Fibroblast of peridontal ligament (primary cell): Measurements from ENCODE around the gene WNT11.

Source experiments
- DNase-seq: peaks from one replicate; pipeline ENCODE4 v3.0.0-alpha.2; 2010; ENCODE audit errors: extremely low read depth

The WNT11 gene

GRCh38 chr11:76174330-76174729 is 32.0 kb downstream of the WNT11 start:
- DNase-seq: no peak

DNA sequence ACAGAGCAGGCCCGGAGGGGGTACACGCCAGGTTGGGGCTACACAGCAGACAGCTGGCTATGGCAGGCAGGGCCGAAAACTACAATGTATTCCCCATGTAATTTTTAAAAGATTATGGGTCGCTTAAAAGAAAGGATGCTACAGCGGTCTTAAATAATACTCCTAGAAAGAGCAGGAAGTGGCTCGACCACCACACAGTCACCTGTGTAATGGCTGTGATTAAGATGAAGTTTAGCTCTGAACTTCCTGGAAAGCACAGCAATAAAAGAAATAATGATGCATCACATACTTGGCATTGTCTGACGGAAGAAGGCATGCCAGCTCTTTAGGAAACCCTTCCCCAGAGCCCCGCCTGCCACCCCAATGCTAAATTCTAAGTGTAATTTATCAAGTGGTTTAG is 32.6 kb downstream of the WNT11 start:
- no peak for DNase-seq

DNA sequence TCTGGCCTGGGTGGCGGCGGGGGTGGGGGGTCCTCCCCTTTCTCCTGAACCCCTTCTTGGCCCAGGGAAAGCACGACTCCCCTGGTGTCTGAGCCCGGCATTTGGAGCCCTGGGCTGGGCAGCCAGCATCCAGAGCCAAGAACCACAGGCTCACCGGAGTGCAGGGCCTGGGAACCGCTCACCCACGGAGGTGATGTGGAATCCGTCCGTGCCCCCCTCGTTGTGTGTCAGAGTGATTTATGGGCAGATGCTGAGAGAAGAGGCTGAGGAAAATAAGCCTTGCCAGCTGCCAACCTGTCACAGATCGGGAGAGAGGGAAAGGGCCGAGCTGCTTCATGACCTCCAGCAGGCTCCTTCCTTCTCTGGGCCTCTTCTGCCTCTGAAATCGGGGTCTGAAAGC is 33.7 kb downstream of the WNT11 start:
- DNase-seq: no peak

GRCh38 chr11:76170468-76170867 is 35.8 kb downstream of the WNT11 start:
- no peak for DNase-seq

DNA sequence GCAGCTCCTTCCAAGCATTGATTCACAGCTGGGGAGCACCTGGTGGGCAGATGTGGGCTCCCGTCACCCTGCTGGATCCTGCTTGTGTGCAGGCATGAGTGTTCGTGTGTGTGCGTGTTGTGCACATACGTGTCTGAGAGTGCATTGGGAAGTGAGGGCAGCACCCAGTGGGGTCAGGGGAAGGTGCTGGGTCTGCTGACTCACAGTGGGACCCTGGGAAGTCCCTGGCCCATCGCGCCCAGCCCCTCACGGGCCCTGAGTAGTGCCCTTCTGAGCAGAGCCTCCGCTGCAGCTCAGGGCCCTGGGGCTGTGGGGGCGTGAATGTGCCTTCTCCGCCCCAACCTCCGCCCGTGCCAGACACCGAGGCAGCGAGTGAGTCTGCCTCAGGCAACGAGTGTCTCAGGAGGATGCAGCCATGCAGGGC is 36.8 kb downstream of the WNT11 start:
- no peak for DNase-seq

GRCh38 chr11:76167590-76167989 is 38.7 kb downstream of the WNT11 start:
- DNase-seq: peak; percentile 20

- DNase-seq: no peak
Measured at GRCh38 chr11:76166314-76166713, 40.0 kb downstream of the WNT11 start.

- DNase-seq: no peak
Measured at GRCh38 chr11:76164861-76165751, 41.2 kb downstream of the WNT11 start.

DNA sequence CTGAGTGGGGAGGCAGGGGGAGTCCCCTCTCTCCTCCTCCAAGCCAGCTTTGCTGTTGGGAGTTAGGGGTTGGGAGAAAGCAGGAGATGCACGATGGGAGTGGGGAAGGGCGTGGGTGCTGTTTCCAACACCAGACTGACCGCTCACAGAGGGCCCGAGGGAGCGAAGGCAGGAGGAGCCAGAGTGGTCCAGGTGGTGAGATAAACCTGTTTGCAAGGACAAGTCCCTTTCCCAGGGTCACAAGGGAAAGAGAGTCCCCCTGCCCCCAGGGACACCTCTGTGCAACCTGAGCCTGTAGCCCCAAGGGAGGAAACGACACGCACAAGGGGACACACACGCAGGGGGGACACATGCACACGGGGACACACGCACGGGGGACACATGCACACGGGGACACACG is 42.2 kb downstream of the WNT11 start:
- DNase-seq: no peak

DNA sequence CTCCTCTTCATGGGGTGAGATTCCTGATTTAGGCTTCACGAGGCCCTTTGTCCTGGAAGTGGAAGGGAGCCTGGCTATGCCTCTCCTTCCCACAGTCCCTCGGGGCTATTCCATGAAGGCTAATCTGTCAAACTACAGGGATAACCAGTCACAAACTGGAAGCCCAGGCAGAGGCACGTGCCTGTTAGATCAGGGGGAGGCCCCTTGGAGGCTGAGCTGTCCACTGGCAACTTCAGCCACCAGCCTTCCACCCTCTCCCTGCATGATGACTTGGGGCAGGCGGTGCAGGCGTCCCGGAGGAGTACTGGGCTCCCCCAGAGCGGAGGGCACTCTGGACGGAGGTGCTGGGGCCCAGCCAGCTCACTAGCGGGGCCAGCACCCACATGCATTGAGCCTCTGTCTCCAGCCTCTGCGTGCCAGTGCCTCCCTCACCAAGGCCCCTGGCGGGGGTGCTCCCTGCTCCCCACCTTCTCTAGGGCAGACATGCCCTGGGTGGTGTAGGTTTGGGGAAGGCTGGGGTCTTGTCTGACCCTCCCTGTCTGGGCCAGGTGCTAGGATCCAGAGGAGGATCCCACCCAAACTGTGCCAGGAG is 42.9 kb downstream of the WNT11 start:
- DNase-seq: no peak

GRCh38 chr11:76162336-76163288 is 43.7 kb downstream of the WNT11 start:
- DNase-seq: no peak

DNA sequence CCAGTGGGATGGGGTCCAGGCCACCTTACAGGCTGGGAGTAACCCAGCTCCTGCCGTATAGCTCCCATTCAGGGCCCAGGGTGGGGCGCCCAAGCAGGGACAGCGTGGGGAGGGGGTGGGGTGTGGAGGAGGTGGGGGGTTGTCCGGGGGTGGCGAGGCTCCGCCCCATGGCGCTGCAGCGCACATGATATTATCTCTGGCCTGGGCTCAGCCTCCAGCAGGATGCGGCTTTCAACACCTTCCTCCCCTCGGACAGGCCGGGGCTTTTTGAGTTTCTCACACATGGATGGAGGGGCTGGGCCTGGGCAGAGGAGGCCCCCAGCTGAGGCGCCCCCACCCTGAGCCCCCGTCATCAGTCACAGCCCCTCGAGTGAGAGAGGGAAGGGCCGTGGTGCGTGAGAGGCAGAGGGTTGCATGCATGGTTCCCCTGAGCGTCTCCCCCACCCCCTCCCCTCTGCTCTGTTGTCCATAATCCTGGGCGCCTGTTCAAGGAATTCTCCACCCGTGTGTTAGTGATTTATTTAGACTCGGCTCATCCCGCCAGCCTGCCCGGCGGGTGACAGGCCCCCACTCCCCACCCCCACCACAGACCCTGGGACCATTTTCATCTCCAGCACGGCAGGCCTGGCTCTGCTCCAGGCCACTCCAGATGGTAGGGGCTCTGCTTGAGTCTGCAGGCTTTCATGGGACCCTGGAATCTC is 44.9 kb downstream of the WNT11 start:
- peak; percentile 18 for DNase-seq

DNA sequence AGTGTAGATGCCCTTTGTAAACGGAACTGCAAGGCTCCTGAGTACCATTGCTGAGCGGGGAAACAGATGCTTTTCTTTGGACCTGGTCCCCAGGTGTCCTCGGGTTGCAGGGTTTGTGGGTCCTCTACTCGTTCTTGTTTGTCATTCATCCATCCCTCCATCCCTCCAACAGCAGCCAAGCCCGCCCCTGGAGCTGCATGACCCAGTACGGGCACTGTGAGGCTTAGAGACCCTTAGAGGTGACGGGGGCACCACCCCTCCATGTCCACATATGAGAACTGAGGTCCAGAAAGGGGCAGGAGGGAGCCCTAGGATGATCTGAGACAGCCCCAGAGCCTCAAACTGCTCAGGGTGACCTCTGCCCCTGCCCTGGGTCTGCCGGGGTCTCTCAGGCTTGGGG is 45.4 kb downstream of the WNT11 start:
- no peak for DNase-seq

- no peak for DNase-seq
Measured at GRCh38 chr11:76159983-76160661, 46.2 kb downstream of the WNT11 start.

- no peak for DNase-seq
Measured at GRCh38 chr11:76159303-76159937, 46.9 kb downstream of the WNT11 start.

- DNase-seq: no peak
Measured at GRCh38 chr11:76158394-76159302, 47.7 kb downstream of the WNT11 start.

- no peak for DNase-seq
Measured at GRCh38 chr11:76157891-76158290, 48.4 kb downstream of the WNT11 start.

DNA sequence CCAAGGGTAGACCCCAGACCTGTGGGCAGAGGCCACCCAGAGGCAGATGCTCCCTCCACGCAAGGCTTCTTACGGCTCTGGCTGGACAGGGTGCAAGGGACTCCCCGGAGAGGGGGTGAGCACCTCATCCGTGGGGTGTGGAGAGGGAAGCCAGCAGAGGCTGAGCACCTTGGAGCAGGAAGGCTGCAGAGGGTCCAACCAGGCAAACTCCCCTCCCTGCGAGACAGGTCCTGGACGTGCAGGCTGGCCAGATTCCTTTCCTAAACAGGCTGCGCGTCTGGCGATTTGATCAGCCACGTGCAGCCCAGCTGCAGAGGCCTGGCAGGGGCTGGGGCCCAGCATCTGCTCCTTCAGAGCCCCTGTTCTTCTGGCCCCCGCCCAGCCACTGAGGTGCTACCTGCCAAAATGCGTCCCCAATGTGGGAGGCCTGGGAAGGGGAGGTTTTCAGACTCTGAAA is 49.3 kb downstream of the WNT11 start:
- no peak for DNase-seq

DNA sequence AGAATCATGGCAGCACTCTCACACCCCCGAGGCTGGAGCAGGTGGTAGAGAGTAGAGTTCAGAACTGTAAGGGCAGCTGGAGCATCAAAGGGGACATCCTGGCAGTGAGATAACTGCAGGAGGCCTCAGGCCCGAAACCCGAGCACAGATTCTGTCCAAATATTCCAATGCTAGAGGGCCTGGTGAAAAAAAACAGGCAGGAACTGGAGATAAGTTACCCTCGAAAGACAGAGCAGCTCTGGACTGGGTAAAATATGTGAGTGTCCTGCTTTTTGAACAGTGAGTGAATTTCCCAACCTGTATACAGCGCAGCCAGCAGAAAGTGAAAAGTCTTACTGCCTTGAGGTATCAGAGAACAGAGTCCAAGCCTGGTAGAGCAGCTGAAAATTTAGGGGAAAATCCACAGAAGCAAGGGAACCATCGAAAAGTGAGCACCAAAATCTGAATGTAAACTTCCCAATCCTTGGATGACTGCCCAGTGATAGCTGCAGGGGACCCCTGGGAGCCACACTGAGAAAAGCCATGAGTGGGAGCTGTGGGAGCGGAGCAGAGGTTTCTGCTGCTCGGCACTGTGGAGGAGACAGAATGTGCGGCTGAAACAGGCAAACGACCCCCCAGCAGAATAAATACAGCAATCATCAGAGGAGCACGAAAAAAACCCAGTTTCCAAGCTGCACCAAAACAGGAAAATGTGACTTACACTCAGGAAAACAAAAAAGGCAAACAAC is 50.6 kb downstream of the WNT11 start:
- DNase-seq: no peak
